T-helper 17 cell (primary cell): ENCODE data around the gene ACY1. TPM values are rescaled to one million over a fixed set of nuclear protein-coding genes. Genes with fewer than 3 reads are reported as not detected.

Experiments
- ATAC-seq: fragments of 150-1000 bp; cut with Tn5 transposase; 2 replicates; pipeline ENCODE4 v1.10.0; 2021; ENCODE audit warnings: mild to moderate bottlenecking, moderate library complexity
- DNase-seq, 3 donors: peaks; one replicate each; pipeline versions ENCODE4 v3.0.0 to v3.0.0-alpha.2; 2020 to 2021
- H3K9me3 ChIP-seq: one replicate; pipeline ENCODE4 v1.7.0; 2013; ENCODE audit warnings: low read length, mild to moderate bottlenecking; ENCODE audit not compliant: control insufficient read depth, poor library complexity, severe bottlenecking
- H3K27ac Mint-ChIP-seq: one replicate; pipeline ENCODE4 v1.8.0; 2022; ENCODE audit warnings: mild to moderate bottlenecking, moderate library complexity, mixed read lengths
- H3K27me3 Mint-ChIP-seq: one replicate; pipeline ENCODE4 v1.8.0; 2022; ENCODE audit warnings: mixed read lengths
- H3K36me3 Mint-ChIP-seq: one replicate; pipeline ENCODE4 v1.8.0; 2022; ENCODE audit warnings: low read depth, mixed read lengths
- H3K4me1 Mint-ChIP-seq: one replicate; pipeline ENCODE4 v1.8.0; 2022; ENCODE audit warnings: mild to moderate bottlenecking, mixed read lengths
- H3K4me3 Mint-ChIP-seq: one replicate; pipeline ENCODE4 v1.8.0; 2022; ENCODE audit warnings: mild to moderate bottlenecking, moderate library complexity, mixed read lengths
- total RNA-seq, 4 donors: library from RNA in 2 of 4; stranded (reverse) in 2 of 4; gene quantifications; one replicate each; pipeline ENCODE4 v1.2.3 and lab custom pipeline; 2022 to 2026

ACY1 gene
- total RNA-seq, 2 donors from 2014 or later, result 7.1 to 7.6 TPM

GRCh38 chr3:51942603-51943450, 40.5 kb upstream of the ACY1 start:
- DNase-seq (no peak), ATAC-seq (no peak)

GRCh38 chr3:51943451-51944391, 39.6 kb upstream of the ACY1 start:
- Mint-ChIP-seq H3K36me3 (no peaks in the 10 kb centered on the region), H3K27ac (peak overlapping the region; percentile 79), H3K4me3 (peak overlapping the region; percentile 62), H3K27me3 (no peaks in the 10 kb centered on the region), H3K4me1 (peaks cover 25% of the 10 kb centered on the region)
- DNase-seq (no peak), ATAC-seq (no peak)
- no peaks in the 10 kb centered on the region for H3K9me3 ChIP-seq

More at GRCh38 chr3:51942603-51943450, 40.5 kb upstream of the ACY1 start:
- H3K27me3 Mint-ChIP-seq, result no peaks in the 10 kb centered on the region
- H3K4me3 Mint-ChIP-seq, result peak overlapping the region; percentile 95
- peak overlapping the region; percentile 79 for H3K27ac Mint-ChIP-seq
- H3K9me3 ChIP-seq, result no peaks in the 10 kb centered on the region
- peaks cover 25% of the 10 kb centered on the region for H3K4me1 Mint-ChIP-seq
- peaks cover 2% of the 10 kb centered on the region for H3K36me3 Mint-ChIP-seq

GRCh38 chr3:51944451-51945021, 38.8 kb upstream of the ACY1 start:
- Mint-ChIP-seq H3K4me3 (no peak overlapping the region), H3K36me3 (no peaks in the 10 kb centered on the region), H3K27ac (peak overlapping the region; percentile 37), H3K27me3 (no peaks in the 10 kb centered on the region), H3K4me1 (peaks cover 21% of the 10 kb centered on the region)
- DNase-seq (no peak), ATAC-seq (no peak)
- no peaks in the 10 kb centered on the region for H3K9me3 ChIP-seq

GRCh38 chr3:51945031-51945840, 38.1 kb upstream of the ACY1 start:
- no peaks in the 10 kb centered on the region for H3K9me3 ChIP-seq
- Mint-ChIP-seq H3K36me3 (no peaks in the 10 kb centered on the region), H3K4me3 (no peak overlapping the region), H3K27ac (no peak overlapping the region), H3K27me3 (no peaks in the 10 kb centered on the region), H3K4me1 (peaks cover 20% of the 10 kb centered on the region)
- no peak for DNase-seq
- no peak for ATAC-seq

GRCh38 chr3:51945926-51946705, 37.2 kb upstream of the ACY1 start:
- no peaks in the 10 kb centered on the region for H3K9me3 ChIP-seq
- DNase-seq (no peak), ATAC-seq (no peak)
- Mint-ChIP-seq H3K4me1 (peaks cover 11% of the 10 kb centered on the region), H3K27ac (no peak overlapping the region), H3K36me3 (no peaks in the 10 kb centered on the region), H3K27me3 (no peaks in the 10 kb centered on the region), H3K4me3 (peak overlapping the region; percentile 19)

GRCh38 chr3:51946796-51947195, 36.5 kb upstream of the ACY1 start:
- H3K27me3 Mint-ChIP-seq, result no peaks in the 10 kb centered on the region
- DNase-seq, result no peak
- H3K36me3 Mint-ChIP-seq, result no peaks in the 10 kb centered on the region
- H3K27ac Mint-ChIP-seq, result no peak overlapping the region
- no peak for ATAC-seq
- H3K4me1 Mint-ChIP-seq, result peaks cover 7% of the 10 kb centered on the region
- no peak overlapping the region for H3K4me3 Mint-ChIP-seq
- no peaks in the 10 kb centered on the region for H3K9me3 ChIP-seq

GRCh38 chr3:51947215-51947900, 36.0 kb upstream of the ACY1 start:
- Mint-ChIP-seq H3K27me3 (no peaks in the 10 kb centered on the region), H3K27ac (no peak overlapping the region), H3K4me1 (peaks cover 4% of the 10 kb centered on the region), H3K4me3 (no peak overlapping the region), H3K36me3 (peaks cover 2% of the 10 kb centered on the region)
- ATAC-seq (no peak), DNase-seq (no peak)
- no peaks in the 10 kb centered on the region for H3K9me3 ChIP-seq

GRCh38 chr3:51948016-51948580, 35.2 kb upstream of the ACY1 start:
- H3K9me3 ChIP-seq, result no peaks in the 10 kb centered on the region
- H3K27ac Mint-ChIP-seq, result no peak overlapping the region
- no peak for ATAC-seq
- H3K36me3 Mint-ChIP-seq, result peaks cover 2% of the 10 kb centered on the region
- no peak overlapping the region for H3K4me3 Mint-ChIP-seq
- no peak for DNase-seq
- peaks cover 2% of the 10 kb centered on the region for H3K27me3 Mint-ChIP-seq
- H3K4me1 Mint-ChIP-seq, result peaks cover 2% of the 10 kb centered on the region

GRCh38 chr3:51949121-51949520, 34.2 kb upstream of the ACY1 start:
- H3K4me3 Mint-ChIP-seq, result no peak overlapping the region
- DNase-seq, result no peak
- H3K4me1 Mint-ChIP-seq, result peaks cover 4% of the 10 kb centered on the region
- no peak for ATAC-seq
- H3K27me3 Mint-ChIP-seq, result peaks cover 13% of the 10 kb centered on the region
- no peaks in the 10 kb centered on the region for H3K9me3 ChIP-seq
- peaks cover 6% of the 10 kb centered on the region for H3K36me3 Mint-ChIP-seq
- H3K27ac Mint-ChIP-seq, result no peak overlapping the region

GRCh38 chr3:51950899-51951298, 32.4 kb upstream of the ACY1 start:
- Mint-ChIP-seq H3K27ac (no peak overlapping the region), H3K27me3 (peaks cover 22% of the 10 kb centered on the region), H3K4me1 (peaks cover 4% of the 10 kb centered on the region), H3K36me3 (peaks cover 6% of the 10 kb centered on the region), H3K4me3 (no peak overlapping the region)
- no peaks in the 10 kb centered on the region for H3K9me3 ChIP-seq
- no peak for ATAC-seq
- DNase-seq, result no peak

GRCh38 chr3:51953445-51953844, 29.9 kb upstream of the ACY1 start:
- Mint-ChIP-seq H3K4me3 (no peak overlapping the region), H3K27ac (no peak overlapping the region), H3K36me3 (peaks cover 9% of the 10 kb centered on the region), H3K27me3 (peaks cover 22% of the 10 kb centered on the region), H3K4me1 (peaks cover 7% of the 10 kb centered on the region)
- no peak for DNase-seq
- no peak for ATAC-seq
- H3K9me3 ChIP-seq, result no peaks in the 10 kb centered on the region
